ENCODE measurements around the gene KRT79.

The KRT79 gene

DNA sequence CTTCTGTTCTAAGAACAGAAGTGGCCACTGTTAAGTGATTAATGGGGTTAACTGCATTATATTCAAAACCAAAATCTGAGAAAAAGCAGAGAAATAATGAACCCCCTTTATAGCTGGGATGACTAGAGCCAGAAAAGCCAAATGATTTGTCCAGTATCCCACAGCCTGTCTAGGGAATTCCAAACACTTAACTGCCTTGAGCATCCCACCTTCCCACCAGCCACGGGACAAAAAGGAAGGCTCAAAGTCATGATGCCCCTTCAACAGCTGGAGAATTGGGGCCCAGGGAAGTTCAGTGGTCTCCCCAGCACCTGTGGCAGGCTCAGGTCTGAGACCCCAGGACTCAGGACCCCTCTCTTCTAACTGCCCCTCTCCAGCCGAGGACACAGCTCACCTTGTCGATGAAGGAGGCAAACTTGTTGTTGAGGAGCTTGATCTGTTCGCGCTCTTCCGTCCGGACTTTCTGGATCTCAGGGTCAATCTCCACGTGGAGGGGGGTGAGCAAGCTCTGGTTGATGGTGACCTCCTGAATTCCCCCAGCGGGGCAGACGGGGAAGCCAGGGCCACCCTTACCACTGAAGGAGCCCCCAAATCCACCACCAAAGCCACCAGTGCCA lies 20.8 kb downstream of the KRT79 start:
- Histone ChIP-seq H3K36me3 (no peaks in the 10 kb centered on the region), H3K9me3 (no peaks in the 10 kb centered on the region), H3K27me3 (peaks cover 4% of the 10 kb centered on the region), H3K4me3 (ENCODE audit: low read depth in 1 of 2, low read length in 1 of 2) (no peak overlapping the region), H3K4me1 (ENCODE audit: control insufficient read depth in 1 of 2, insufficient read depth in 1 of 2, low read depth in 1 of 2, low read length in 1 of 2) (no peaks in the 10 kb centered on the region), H3K27ac (no peak overlapping the region)
- TF ChIP-seq CTCF (IDR thresholded peaks at IDR 0.05) = no peak

- Histone ChIP-seq H3K4me1 (ENCODE audit: control insufficient read depth in 1 of 2, insufficient read depth in 1 of 2, low read depth in 1 of 2, low read length in 1 of 2) (no peaks in the 10 kb centered on the region), H3K27ac (no peak overlapping the region), H3K27me3 (peaks cover 1% of the 10 kb centered on the region), H3K36me3 (no peaks in the 10 kb centered on the region), H3K9me3 (no peaks in the 10 kb centered on the region), H3K4me3 (ENCODE audit: low read depth in 1 of 2, low read length in 1 of 2) (no peak overlapping the region)
- TF ChIP-seq CTCF (IDR thresholded peaks at IDR 0.05) = no peak
Observed at GRCh38 chr12:52812749-52813148, 21.4 kb downstream of the KRT79 start.

GRCh38 chr12:52812073-52812400 lies 22.1 kb downstream of the KRT79 start:
- Histone ChIP-seq H3K27ac (no peak overlapping the region), H3K9me3 (no peaks in the 10 kb centered on the region)

GRCh38 chr12:52811191-52812072 lies 22.7 kb downstream of the KRT79 start:
- Histone ChIP-seq H3K9me3 (no peaks in the 10 kb centered on the region), H3K4me1 (ENCODE audit: control insufficient read depth in 1 of 2, insufficient read depth in 1 of 2, low read depth in 1 of 2, low read length in 1 of 2) (no peaks in the 10 kb centered on the region), H3K36me3 (no peaks in the 10 kb centered on the region), H3K4me3 (ENCODE audit: low read depth in 1 of 2, low read length in 1 of 2) (no peak overlapping the region), H3K27ac (no peak overlapping the region), H3K27me3 (no peaks in the 10 kb centered on the region)
- TF ChIP-seq CTCF (IDR thresholded peaks at IDR 0.05) = no peak

More at GRCh38 chr12:52812073-52812400, 22.1 kb downstream of the KRT79 start:
- H3K36me3 ChIP-seq = no peaks in the 10 kb centered on the region
- H3K27me3 ChIP-seq = no peaks in the 10 kb centered on the region
- no peaks in the 10 kb centered on the region for H3K4me1 ChIP-seq (ENCODE audit: control insufficient read depth in 1 of 2, insufficient read depth in 1 of 2, low read depth in 1 of 2, low read length in 1 of 2)
- TF ChIP-seq CTCF (IDR thresholded peaks at IDR 0.05) = no peak
- no peak overlapping the region for H3K4me3 ChIP-seq (ENCODE audit: low read depth in 1 of 2, low read length in 1 of 2)

- Histone ChIP-seq H3K9me3 (no peaks in the 10 kb centered on the region), H3K4me3 (ENCODE audit: low read depth in 1 of 2, low read length in 1 of 2) (no peak overlapping the region), H3K27me3 (no peaks in the 10 kb centered on the region), H3K4me1 (ENCODE audit: control insufficient read depth in 1 of 2, insufficient read depth in 1 of 2, low read depth in 1 of 2, low read length in 1 of 2) (no peaks in the 10 kb centered on the region), H3K36me3 (no peaks in the 10 kb centered on the region), H3K27ac (no peak overlapping the region)
- TF ChIP-seq CTCF (IDR thresholded peaks at IDR 0.05) = no peak
Observed at GRCh38 chr12:52810554-52810953, 23.6 kb downstream of the KRT79 start.

Data from neutrophil (primary cell).